ENCODE measurements around the gene CCDC146.
"Not testable (repeated sequence)": the region's sequence is repeated elsewhere in the genome, so short reads cannot be mapped to it uniquely, and the experiment has no call there.

CCDC146 gene

DNA sequence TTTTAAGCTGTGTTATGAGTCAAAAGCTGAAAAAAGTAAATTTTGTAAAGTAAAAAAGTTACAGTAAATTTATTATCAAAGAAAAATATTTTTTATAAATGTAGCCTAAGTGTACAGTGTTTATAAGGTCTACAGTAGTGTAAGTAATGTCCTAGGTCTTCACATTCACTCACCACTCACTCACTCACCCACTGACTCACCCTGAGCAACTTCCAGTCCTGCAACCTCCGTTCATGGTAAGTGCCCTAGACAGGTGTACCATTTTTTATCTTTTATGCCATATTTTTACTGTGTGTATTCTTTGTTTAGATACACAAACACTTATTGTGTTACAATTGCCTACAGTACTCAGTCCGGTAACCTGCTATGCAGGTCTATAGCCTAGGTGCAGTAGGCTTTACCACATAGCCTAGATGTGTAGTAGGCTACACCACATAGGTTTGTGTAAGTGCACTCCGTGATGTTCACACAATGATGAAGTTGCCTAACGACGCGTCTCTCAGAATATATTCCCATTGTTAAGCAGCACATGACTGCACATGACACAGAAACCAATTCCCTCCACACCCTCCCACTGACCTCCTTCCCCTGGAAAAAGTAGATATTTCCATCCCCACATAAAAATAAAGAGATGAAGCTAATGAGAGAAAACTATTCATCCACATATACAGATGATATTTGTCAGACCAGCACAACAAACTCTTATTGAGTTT lies 122.0 kb downstream of the CCDC146 start:
- DNase-seq (ENCODE audit: low read depth, low spot score): no peak

DNA sequence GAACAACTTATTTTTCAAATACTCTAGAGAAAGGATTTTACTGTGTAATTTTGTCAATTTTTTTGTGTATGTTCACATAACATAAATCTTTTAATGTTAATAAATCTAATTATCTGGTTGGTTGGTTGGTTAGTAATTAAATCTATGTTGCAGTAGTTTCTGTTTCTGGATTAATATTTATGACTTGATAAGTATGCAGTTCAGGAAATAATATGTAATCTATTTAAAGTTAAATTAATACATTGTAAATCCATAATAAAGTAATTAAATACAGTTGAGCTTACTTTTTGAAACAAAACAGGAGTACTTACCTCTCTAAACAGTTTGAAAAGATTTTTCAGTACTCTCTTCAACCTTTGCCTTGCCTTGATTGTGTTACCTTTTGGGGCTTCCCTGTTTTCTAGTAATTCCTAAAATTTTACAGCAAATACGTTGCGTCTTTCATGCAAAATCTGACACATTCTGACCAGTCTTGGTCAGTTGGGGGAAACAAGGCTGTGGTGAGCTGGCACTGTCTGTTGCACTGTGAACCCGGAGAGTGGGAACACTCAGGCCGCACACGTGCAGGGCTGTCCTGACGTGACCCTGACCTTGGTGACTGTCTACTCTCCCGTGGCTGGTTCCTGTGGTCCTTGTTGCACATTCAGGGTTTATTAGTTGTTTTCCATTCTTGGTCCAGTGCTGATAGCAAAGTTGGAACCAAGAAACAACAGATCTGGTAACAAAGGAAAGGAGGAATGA lies 122.8 kb downstream of the CCDC146 start:
- no peak for DNase-seq (ENCODE audit: low read depth, low spot score)

GRCh38 chr7:77246026-77246640 lies 123.7 kb downstream of the CCDC146 start:
- no peak for DNase-seq (ENCODE audit: low read depth, low spot score)

GRCh38 chr7:77247206-77247850 lies 124.9 kb downstream of the CCDC146 start:
- DNase-seq (ENCODE audit: low read depth, low spot score): peak; percentile 55

GRCh38 chr7:77248154-77248553 lies 125.7 kb downstream of the CCDC146 start:
- no peak for DNase-seq (ENCODE audit: low read depth, low spot score)

DNA sequence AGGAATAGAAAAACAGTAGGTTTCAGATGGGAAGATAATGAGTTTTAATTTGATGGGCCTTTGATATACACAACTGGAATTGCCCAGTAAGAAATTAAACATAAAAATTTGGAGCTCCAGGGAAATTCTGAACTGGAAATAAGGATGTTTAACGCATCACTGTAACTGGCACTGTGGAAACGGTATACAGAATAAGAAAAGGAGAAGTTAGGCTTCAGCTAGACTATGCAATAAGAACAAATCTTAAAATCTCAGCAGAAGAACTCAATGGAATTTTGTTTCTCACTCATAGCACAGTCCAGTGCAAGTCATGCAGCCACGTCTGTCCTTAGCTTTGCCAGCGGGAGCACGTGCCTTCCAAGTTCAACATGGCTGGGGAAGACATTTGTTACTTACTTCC lies 130.1 kb downstream of the CCDC146 start:
- DNase-seq (ENCODE audit: low read depth, low spot score): no peak

- DNase-seq (ENCODE audit: low read depth, low spot score): no peak
These were observed 130.7 kb downstream of the CCDC146 start for GRCh38 chr7:77253151-77253550.

DNA sequence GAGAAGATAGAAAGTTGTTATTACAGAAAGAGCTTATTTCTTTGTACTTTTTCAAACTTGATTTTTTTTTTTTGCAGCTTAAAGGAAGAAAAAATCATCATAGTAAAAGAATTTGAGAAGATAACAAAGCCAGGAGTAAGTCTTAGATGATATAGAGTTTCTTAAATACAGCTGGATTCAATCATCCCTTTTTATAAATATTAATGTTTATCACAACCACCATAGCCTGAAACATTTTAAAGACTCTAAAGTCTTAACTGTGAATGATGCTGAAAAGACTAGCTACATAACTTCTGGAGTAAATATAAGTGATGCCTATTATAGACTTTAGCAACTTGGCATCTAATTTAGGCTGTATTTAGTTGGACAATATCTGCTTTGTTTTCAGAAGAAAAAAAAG lies 132.0 kb downstream of the CCDC146 start:
- no peak for DNase-seq (ENCODE audit: low read depth, low spot score)

- DNase-seq (ENCODE audit: low read depth, low spot score): no peak
These were observed 132.5 kb downstream of the CCDC146 start for GRCh38 chr7:77254915-77255314.

DNA sequence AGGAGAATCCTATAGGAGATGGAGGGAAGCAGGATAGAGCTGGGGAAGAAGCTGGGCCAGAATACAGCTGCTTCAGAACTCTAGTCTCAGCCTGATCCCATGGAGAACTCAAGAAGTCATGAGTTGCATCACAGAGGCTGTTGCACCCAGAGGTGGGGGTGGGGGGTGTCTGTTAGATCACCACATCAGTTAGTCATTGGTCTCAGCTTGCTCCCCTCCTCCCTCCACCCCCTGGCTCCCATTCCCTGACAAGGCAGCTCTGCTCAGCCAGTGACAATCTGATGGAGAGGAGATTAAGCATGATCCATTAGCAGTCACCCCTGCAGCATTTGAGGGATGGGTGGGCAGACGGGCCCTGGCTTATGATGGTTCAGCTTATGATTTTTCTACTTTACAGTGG lies 135.6 kb downstream of the CCDC146 start:
- DNase-seq (ENCODE audit: low read depth, low spot score): no peak

DNA sequence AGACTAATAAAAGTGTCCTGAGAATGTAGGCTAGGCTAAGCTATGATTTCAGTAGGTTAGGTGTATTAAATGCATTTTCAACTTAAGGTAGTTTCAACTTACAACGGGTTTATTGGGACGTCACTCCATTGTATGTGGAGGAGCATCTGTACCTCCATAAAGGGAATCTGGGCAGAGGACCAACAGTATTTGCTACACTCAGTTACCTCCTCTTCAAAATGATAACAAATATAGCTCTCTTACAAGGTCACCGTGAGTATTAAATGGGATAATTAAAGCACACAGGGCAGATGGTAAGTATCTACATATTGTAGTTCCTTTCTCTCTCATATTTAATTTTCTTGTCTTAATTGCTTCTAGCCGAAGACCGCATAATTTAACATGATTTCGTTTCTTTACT lies 136.2 kb downstream of the CCDC146 start:
- DNase-seq (ENCODE audit: low read depth, low spot score): no peak

- no peak for DNase-seq (ENCODE audit: low read depth, low spot score)
These were observed 139.9 kb downstream of the CCDC146 start for GRCh38 chr7:77262316-77262715.

GRCh38 chr7:77265666-77266065 lies 143.3 kb downstream of the CCDC146 start:
- no peak for DNase-seq (ENCODE audit: low read depth, low spot score)

GRCh38 chr7:77266291-77266794 lies 143.9 kb downstream of the CCDC146 start:
- no peak for DNase-seq (ENCODE audit: low read depth, low spot score)

DNA sequence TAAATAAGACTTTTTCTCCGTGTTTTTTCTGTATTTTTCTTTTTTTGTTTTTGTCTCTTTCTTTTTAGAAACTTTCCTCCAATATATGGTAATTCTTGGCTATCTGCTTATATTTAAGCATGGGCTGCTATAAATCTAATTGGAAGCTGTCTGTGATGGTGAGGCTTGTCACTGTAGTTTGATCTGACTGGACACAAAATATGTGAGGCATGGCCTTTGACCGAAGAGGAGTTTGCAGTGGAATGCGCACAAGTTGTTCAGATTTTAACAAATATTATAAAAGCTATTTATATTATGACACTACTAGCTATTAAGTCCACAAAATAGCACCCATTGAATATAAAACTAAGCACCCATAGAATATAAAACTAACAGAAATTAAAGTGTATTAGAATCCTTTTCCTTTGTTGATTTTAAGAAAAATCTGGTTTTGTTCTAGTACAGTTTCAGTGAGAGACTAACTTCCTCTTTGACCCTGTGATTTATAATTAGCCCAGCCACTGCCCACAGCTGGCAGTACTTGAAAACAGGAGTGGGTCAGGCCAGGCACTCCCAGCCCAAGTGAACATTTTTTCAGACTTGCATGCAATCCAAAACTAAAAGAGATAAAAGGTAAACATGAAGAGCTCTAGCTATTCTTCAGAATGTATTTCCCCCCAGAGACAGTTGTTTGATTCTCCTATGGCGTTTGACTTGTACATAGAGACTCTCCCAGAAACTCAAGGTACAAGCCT lies 147.1 kb downstream of the CCDC146 start:
- no peak for DNase-seq (ENCODE audit: low read depth, low spot score)

GRCh38 chr7:77270094-77270480 lies 147.7 kb downstream of the CCDC146 start:
- no peak for DNase-seq (ENCODE audit: low read depth, low spot score)

GRCh38 chr7:77271766-77272165 lies 149.4 kb downstream of the CCDC146 start:
- no peak for DNase-seq (ENCODE audit: low read depth, low spot score)

GRCh38 chr7:77275663-77276062 lies 153.2 kb downstream of the CCDC146 start:
- DNase-seq (ENCODE audit: low read depth, low spot score): not testable (repeated sequence)

DNA sequence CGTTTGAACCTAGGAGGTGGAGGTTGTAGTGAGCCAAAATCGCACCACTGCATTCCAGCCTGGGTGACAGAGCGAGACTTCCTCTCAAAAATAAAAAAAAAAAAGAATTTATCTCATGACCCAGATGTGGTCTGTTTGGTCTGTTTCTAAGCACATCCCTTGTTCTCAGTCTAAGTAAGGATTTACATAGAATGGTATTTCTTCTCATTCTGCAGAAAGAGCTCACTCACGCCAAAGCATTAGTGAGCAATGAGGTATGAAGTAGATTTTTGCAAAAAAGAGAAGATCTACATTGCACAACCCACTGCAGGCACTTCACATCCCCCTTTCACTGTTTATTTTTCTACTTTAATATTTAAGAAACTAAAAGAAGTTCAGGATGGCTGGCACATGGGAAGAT lies 153.7 kb downstream of the CCDC146 start:
- no peak for DNase-seq (ENCODE audit: low read depth, low spot score)

DNA sequence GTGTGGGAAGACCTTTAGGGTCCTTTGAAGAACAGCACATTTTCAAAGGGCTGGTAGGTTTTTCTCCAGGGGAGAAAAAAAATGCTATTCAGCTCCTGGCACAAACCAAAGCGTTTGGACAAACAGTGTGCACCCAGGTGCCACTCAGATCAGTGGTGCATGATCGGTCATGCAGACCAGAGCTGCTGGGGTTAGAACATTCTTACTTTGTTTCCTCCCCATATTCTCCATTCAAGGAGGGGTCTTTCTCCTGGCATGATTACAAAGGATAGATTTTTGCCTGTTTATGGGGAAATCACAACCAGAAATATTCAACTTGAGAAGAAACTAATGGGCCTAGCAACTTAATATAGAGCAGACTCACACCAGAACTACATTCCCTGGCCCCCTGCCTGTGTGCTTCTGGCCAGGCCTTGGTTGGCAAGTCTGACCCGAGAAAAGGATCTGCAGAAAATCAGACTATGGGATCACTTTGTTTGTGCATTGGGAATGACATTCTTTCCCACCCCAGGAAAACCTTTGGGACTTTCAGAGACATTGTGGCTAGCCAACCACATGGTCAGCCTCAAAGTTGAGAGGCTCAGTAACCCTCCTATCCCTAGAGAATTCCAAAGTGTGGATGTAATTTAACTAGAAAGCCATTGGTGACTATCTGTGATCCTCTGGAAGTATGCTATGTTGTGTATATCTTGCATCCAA lies 159.5 kb downstream of the CCDC146 start:
- no peak for DNase-seq (ENCODE audit: low read depth, low spot score)

- no peak for DNase-seq (ENCODE audit: low read depth, low spot score)
These were observed 160.5 kb downstream of the CCDC146 start for GRCh38 chr7:77282897-77283296.
